ENCODE data around the gene SH3RF1. TPM values are rescaled to one million over a fixed set of nuclear protein-coding genes. Genes with fewer than 3 reads are reported as not detected.

The SH3RF1 gene
- total and polyA plus RNA-seq, 4 donors: 7.6 to 31.8 (median 18.1) TPM

GRCh38 chr4:169044714-169045447 lies 225.9 kb downstream of the SH3RF1 start:
- Histone ChIP-seq H3K36me3 (ENCODE audit: control insufficient read depth in 1 of 2, insufficient read depth in 2 of 2, low read length in 1 of 2) (no peaks in the 10 kb centered on the region), H3K9me3 (ENCODE audit: control insufficient read depth, low read length) (no peaks in the 10 kb centered on the region), H3K4me1 (ENCODE audit: control insufficient read depth in 1 of 2, insufficient read depth in 2 of 2, low read length in 2 of 2) (no peaks in the 10 kb centered on the region), H3K27me3 (ENCODE audit: control insufficient read depth in 1 of 2, insufficient read depth in 2 of 2, low read length in 1 of 2) (no peaks in the 10 kb centered on the region), H3K4me3 (ENCODE audit: low read length in 2 of 2) (no peak overlapping the region), H3K27ac (ENCODE audit: low read depth in 1 of 2, low read length in 2 of 2) (no peak overlapping the region)
- ATAC-seq (ENCODE audit: low FRiP score) (no peak), DNase-seq (no peak)
- 83 to 97% methylated on average over 5 of the region's 5 CpGs for WGBS, 2 donors
- intact Hi-C loops (cut with DNase I): no loop called here
